ENCODE results near the gene ACOT6. TPM values are rescaled to one million over a fixed set of nuclear protein-coding genes. Genes with fewer than 3 reads are reported as not detected.

Gene ACOT6
- total RNA-seq, 1 experiment from 2014 or later = not detected

DNA sequence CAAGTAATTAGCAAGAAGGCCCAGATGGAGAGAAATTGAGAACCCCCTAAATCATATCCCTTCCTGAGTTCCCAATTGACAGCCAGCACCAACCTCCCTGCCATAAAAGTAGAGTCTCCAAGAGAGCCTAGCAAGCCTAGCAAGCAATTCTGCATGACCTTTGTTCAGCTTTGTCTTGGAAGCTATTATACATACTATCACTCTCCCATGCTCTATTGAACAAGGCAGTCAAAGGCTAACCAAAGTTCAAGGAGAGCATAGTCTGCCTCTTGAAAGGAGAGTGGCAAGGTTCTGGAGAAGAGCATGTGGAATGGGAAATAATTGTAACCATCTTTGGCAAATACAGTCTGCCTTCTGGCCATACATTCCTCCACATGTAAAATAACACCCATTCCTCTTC, 12.8 kb upstream of the ACOT6 start:
- no peak for DNase-seq (ENCODE audit: unreplicated experiment)
- TF ChIP-seq, protein P1, sequence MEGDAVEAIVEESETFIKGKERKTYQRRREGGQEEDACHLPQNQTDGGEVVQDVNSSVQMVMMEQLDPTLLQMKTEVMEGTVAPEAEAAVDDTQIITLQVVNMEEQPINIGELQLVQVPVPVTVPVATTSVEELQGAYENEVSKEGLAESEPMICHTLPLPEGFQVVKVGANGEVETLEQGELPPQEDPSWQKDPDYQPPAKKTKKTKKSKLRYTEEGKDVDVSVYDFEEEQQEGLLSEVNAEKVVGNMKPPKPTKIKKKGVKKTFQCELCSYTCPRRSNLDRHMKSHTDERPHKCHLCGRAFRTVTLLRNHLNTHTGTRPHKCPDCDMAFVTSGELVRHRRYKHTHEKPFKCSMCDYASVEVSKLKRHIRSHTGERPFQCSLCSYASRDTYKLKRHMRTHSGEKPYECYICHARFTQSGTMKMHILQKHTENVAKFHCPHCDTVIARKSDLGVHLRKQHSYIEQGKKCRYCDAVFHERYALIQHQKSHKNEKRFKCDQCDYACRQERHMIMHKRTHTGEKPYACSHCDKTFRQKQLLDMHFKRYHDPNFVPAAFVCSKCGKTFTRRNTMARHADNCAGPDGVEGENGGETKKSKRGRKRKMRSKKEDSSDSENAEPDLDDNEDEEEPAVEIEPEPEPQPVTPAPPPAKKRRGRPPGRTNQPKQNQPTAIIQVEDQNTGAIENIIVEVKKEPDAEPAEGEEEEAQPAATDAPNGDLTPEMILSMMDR (IDR thresholded peaks at IDR 0.05; ENCODE audit: unreplicated experiment) = no peak
- Mint-ChIP-seq H3K27ac (ENCODE audit: low read depth, unreplicated experiment) (no peak overlapping the region), H3K27me3 (ENCODE audit: insufficient read depth, unreplicated experiment) (no peaks in the 10 kb centered on the region), H3K9me3 (ENCODE audit: unreplicated experiment) (no peaks in the 10 kb centered on the region), H3K4me3 (ENCODE audit: unreplicated experiment) (no peak overlapping the region), H3K4me1 (ENCODE audit: insufficient read depth, unreplicated experiment) (no peaks in the 10 kb centered on the region), H3K36me3 (ENCODE audit: insufficient read depth, unreplicated experiment) (no peaks in the 10 kb centered on the region)
- BruUV-seq (replicated peaks) = no TSS peak
- POLR2A ChIA-PET = no interaction called here
- CTCF ChIA-PET = interaction anchor here (0.7 to 2.0 kb wide), 5 partner anchors 28 to 304 kb away, joined by 3 to 7 read pairs (median 4); no protein-coding TSS in a partner anchor
- intact Hi-C loops (cut with micrococcal nuclease) = no loop called here

DNA sequence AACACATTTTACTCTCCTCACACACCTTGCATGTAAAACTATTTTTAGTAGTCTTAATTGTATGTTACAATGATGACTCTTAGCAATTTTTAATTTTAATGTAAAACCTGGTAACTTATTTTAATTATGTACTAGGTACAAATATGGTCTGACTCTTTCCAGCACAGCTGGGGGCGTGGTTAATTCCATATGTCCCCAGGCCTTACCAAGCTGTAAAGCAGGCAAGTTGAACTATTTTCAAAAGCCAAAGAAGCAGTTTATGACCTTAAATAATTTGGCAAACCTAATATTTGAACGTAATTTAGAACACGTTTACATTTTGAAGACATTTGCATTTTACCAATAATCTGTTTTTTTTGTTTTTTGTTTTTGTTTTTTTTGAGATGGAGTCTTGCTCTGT, 9.3 kb upstream of the ACOT6 start:
- Mint-ChIP-seq H3K27me3 (ENCODE audit: insufficient read depth, unreplicated experiment) (no peaks in the 10 kb centered on the region), H3K9me3 (ENCODE audit: unreplicated experiment) (no peaks in the 10 kb centered on the region), H3K36me3 (ENCODE audit: insufficient read depth, unreplicated experiment) (peaks cover 1% of the 10 kb centered on the region), H3K27ac (ENCODE audit: low read depth, unreplicated experiment) (no peak overlapping the region), H3K4me1 (ENCODE audit: insufficient read depth, unreplicated experiment) (no peaks in the 10 kb centered on the region), H3K4me3 (ENCODE audit: unreplicated experiment) (no peak overlapping the region)
- no peak for DNase-seq (ENCODE audit: unreplicated experiment)
- intact Hi-C loops (cut with micrococcal nuclease) = no loop called here
- POLR2A ChIA-PET = no interaction called here
- CTCF ChIA-PET = no interaction called here
- no TSS peak for BruUV-seq (replicated peaks)
- TF ChIP-seq, protein P1 (IDR thresholded peaks at IDR 0.05; ENCODE audit: unreplicated experiment) = no peak

DNA sequence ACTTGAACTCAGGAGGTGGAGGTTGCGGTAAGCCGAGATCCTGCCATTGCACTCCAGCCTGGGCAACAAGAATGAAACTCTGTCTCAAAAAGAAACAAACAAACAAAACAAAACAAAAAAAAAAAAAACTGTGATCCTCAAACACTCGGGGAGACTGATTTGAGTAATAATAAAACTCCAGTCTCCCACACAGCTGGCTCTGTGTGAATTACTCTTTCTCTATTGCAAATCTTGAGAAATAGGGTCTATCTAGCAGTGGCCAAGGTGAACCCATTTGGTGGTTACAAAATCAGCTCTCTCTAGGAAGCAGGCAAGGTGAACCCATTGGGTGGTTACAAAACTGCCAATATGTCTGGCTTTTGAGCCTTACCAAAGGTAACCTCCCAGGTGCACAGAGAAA, 6.0 kb upstream of the ACOT6 start:
- no peaks in the 10 kb centered on the region for H3K4me1 Mint-ChIP-seq (ENCODE audit: insufficient read depth, unreplicated experiment)
- H3K36me3 Mint-ChIP-seq (ENCODE audit: insufficient read depth, unreplicated experiment) = peaks cover 6% of the 10 kb centered on the region
- intact Hi-C loops (cut with micrococcal nuclease) = no loop called here

DNA sequence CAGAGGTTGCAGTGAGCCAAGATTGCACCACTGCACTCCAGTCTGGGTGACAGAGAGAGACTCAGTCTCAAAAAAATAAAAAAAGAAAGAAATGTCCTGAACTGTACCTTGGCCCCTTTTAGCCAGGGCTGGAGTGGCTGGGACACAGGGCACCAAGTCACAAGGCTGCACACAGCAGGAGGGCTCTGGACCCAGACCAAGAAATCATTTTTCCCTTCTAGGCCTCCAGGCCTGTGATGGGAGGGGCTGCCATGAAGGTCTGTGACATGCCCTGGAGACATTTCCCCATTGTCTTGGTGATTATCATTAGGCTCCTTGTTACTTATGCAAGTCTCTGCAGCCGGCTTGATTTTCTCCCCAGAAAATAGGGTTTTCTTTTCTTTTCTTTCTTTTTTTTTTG, 5.1 kb upstream of the ACOT6 start:
- intact Hi-C loops (cut with micrococcal nuclease) = no loop called here
- no peaks in the 10 kb centered on the region for H3K27me3 Mint-ChIP-seq (ENCODE audit: insufficient read depth, unreplicated experiment)
- no TSS peak for BruUV-seq (replicated peaks)
- H3K36me3 Mint-ChIP-seq (ENCODE audit: insufficient read depth, unreplicated experiment) = peaks cover 6% of the 10 kb centered on the region
- no peak overlapping the region for H3K27ac Mint-ChIP-seq (ENCODE audit: low read depth, unreplicated experiment)
- POLR2A ChIA-PET = no interaction called here
- DNase-seq (ENCODE audit: unreplicated experiment) = no peak
- H3K9me3 Mint-ChIP-seq (ENCODE audit: unreplicated experiment) = no peaks in the 10 kb centered on the region
- TF ChIP-seq, protein P1 (IDR thresholded peaks at IDR 0.05; ENCODE audit: unreplicated experiment) = no peak
- H3K4me3 Mint-ChIP-seq (ENCODE audit: unreplicated experiment) = no peak overlapping the region
- CTCF ChIA-PET = interaction anchor here (0.6 to 0.9 kb wide), 4 partner anchors 89 to 458 kb away, joined by 3 read pairs; no protein-coding TSS in a partner anchor
- no peaks in the 10 kb centered on the region for H3K4me1 Mint-ChIP-seq (ENCODE audit: insufficient read depth, unreplicated experiment)

More for the DNA sequence above, 6.0 kb upstream of the ACOT6 start:
- ChIA-PET CTCF (interaction anchor here (0.9 to 1.3 kb wide), 2 partner anchors 26 to 99 kb away, joined by 3 read pairs; no protein-coding TSS in a partner anchor), POLR2A (no interaction called here)
- Mint-ChIP-seq H3K4me3 (ENCODE audit: unreplicated experiment) (no peak overlapping the region), H3K27ac (ENCODE audit: low read depth, unreplicated experiment) (no peak overlapping the region), H3K9me3 (ENCODE audit: unreplicated experiment) (no peaks in the 10 kb centered on the region), H3K27me3 (ENCODE audit: insufficient read depth, unreplicated experiment) (no peaks in the 10 kb centered on the region)
- TF ChIP-seq, protein P1 (IDR thresholded peaks at IDR 0.05; ENCODE audit: unreplicated experiment) = no peak
- BruUV-seq (replicated peaks) = no TSS peak
- DNase-seq (ENCODE audit: unreplicated experiment) = no peak
